Measurements from ENCODE around the gene TRMT112.

The TRMT112 gene

GRCh38 chr11:64290352-64291261, 26.8 kb downstream of the TRMT112 start:
- DNase-seq: no peak

GRCh38 chr11:64289002-64289564, 28.3 kb downstream of the TRMT112 start:
- no peak for DNase-seq

GRCh38 chr11:64288353-64288750, 29.0 kb downstream of the TRMT112 start:
- no peak for DNase-seq

- DNase-seq: no peak
Observed at GRCh38 chr11:64287676-64288352, 29.5 kb downstream of the TRMT112 start.

GRCh38 chr11:64286801-64287159, 30.6 kb downstream of the TRMT112 start:
- no peak for DNase-seq

GRCh38 chr11:64285885-64286800, 31.2 kb downstream of the TRMT112 start:
- DNase-seq: no peak

- peak; percentile 54 for DNase-seq
Observed at GRCh38 chr11:64284962-64285884, 32.1 kb downstream of the TRMT112 start, which contains the start of gene GPR137. GPR137 (plus strand) TSS chr11:64285848; CDS start chr11:64286525, 677 bp downstream.

GRCh38 chr11:64284048-64284961, 33.1 kb downstream of the TRMT112 start, which contains the start of gene BAD:
BAD (minus strand) TSS chr11:64284665; CDS start chr11:64284368, 297 bp downstream.
- DNase-seq: peak; percentile 85

GRCh38 chr11:64283092-64283491, 34.3 kb downstream of the TRMT112 start:
- DNase-seq: no peak

GRCh38 chr11:64281957-64282770, 35.2 kb downstream of the TRMT112 start:
- no peak for DNase-seq

- DNase-seq: no peak
Observed at GRCh38 chr11:64278576-64279190, 38.7 kb downstream of the TRMT112 start.

- DNase-seq: no peak
Observed at GRCh38 chr11:64276653-64277431, 40.5 kb downstream of the TRMT112 start.

- no peak for DNase-seq
Observed at GRCh38 chr11:64275841-64276240, 41.5 kb downstream of the TRMT112 start.

- no peak for DNase-seq
Observed at GRCh38 chr11:64275031-64275800, 42.1 kb downstream of the TRMT112 start.

- DNase-seq: peak; percentile 97
Observed at GRCh38 chr11:64269540-64270220, 47.7 kb downstream of the TRMT112 start.

- DNase-seq: no peak
Observed at GRCh38 chr11:64268893-64269539, 48.3 kb downstream of the TRMT112 start.
